ENCODE measurements around the gene RER1. TPM values are rescaled to one million over a fixed set of nuclear protein-coding genes. Genes with fewer than 3 reads are reported as not detected.

RER1 gene
- total RNA-seq, 1 experiment from 2014 or later: 79.8 TPM

DNA sequence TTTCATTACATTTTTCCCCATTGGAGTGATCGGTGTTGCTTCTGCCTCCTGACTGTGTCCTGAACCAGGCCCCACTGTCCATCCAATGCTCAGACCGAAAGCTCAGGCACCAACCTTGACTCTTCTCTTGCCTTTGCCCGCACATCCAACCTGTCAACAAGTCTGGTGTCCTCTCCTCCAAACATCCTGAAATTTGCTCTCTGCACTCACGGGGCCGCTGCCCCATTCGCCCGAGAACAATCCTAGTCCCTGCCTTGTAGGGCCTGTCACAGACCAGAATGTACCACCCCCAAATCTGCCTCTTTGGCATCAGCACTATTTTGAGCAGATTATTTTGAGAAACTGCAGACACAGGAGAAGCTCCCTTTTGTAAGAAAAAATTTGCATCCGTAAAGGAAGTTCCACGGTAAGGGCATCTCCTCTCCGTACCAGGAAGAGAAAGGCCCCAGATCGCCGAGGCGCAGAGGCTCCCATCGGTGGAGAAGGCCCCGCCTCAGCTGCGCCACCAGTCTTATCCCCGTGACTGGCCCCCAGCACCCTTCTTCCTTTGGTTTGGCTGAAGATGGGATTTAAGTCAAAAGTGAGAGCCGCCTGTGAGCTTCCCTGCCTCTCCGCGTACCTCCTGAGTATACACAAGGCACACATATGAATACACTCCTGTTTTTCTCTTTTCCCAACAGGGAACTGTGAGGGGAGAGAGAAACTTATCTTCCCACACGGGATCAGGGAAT lies 7.3 kb upstream of the RER1 start (continued):
- TF ChIP-seq, protein P1, sequence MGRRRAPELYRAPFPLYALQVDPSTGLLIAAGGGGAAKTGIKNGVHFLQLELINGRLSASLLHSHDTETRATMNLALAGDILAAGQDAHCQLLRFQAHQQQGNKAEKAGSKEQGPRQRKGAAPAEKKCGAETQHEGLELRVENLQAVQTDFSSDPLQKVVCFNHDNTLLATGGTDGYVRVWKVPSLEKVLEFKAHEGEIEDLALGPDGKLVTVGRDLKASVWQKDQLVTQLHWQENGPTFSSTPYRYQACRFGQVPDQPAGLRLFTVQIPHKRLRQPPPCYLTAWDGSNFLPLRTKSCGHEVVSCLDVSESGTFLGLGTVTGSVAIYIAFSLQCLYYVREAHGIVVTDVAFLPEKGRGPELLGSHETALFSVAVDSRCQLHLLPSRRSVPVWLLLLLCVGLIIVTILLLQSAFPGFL (CRISPR knock-in tag; IDR thresholded peaks at IDR 0.05; ENCODE audit: borderline replicate concordance): no peak
- TF ChIP-seq TEAD4 (CRISPR knock-in tag; IDR thresholded peaks at IDR 0.05) (no peak), ZNF416 (CRISPR knock-in tag; IDR thresholded peaks at IDR 0.05) (no peak), KAT7 (CRISPR knock-in tag; IDR thresholded peaks at IDR 0.05; ENCODE audit: borderline replicate concordance) (no peak), NR2C2 (CRISPR knock-in tag; IDR thresholded peaks at IDR 0.05) (no peak)
- TF ChIP-seq, protein P2, sequence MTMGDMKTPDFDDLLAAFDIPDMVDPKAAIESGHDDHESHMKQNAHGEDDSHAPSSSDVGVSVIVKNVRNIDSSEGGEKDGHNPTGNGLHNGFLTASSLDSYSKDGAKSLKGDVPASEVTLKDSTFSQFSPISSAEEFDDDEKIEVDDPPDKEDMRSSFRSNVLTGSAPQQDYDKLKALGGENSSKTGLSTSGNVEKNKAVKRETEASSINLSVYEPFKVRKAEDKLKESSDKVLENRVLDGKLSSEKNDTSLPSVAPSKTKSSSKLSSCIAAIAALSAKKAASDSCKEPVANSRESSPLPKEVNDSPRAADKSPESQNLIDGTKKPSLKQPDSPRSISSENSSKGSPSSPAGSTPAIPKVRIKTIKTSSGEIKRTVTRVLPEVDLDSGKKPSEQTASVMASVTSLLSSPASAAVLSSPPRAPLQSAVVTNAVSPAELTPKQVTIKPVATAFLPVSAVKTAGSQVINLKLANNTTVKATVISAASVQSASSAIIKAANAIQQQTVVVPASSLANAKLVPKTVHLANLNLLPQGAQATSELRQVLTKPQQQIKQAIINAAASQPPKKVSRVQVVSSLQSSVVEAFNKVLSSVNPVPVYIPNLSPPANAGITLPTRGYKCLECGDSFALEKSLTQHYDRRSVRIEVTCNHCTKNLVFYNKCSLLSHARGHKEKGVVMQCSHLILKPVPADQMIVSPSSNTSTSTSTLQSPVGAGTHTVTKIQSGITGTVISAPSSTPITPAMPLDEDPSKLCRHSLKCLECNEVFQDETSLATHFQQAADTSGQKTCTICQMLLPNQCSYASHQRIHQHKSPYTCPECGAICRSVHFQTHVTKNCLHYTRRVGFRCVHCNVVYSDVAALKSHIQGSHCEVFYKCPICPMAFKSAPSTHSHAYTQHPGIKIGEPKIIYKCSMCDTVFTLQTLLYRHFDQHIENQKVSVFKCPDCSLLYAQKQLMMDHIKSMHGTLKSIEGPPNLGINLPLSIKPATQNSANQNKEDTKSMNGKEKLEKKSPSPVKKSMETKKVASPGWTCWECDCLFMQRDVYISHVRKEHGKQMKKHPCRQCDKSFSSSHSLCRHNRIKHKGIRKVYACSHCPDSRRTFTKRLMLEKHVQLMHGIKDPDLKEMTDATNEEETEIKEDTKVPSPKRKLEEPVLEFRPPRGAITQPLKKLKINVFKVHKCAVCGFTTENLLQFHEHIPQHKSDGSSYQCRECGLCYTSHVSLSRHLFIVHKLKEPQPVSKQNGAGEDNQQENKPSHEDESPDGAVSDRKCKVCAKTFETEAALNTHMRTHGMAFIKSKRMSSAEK (CRISPR knock-in tag; IDR thresholded peaks at IDR 0.05; ENCODE audit: borderline replicate concordance): no peak
- TF ChIP-seq, protein P3, sequence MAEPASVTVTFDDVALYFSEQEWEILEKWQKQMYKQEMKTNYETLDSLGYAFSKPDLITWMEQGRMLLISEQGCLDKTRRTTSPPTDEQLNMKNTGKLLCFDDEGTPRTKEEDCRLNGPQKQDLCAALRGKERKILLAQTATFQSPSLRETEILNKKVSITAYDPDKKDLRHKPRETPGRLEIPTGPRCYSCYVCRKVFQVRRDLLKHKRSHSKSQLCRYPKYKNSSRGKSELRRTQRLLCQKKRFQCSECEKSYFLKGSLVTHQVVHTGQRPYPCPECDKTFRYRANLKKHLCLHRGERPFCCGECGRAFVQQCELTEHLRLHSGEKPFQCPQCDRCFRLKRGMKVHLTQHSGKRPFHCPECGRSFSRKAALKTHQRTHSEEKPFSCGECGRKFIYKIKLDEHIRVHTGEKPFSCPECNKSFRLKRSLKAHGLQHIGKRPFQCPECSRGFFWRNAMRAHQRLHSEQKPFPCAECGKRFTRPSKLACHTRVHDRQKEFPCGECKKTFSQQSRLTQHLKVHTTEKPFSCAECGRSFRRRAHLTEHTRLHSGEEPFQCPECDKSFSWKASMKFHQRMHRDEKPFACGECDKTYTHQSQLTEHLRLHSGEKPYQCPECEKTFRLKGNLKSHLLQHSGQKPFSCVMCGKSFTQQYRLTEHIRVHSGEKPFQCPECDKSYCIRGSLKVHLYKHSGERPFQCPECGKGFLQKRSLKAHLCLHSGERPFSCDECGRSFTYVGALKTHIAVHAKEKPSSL (CRISPR knock-in tag; conservative IDR thresholded peaks at IDR 0.05): no peak
- TF ChIP-seq, protein P4, sequence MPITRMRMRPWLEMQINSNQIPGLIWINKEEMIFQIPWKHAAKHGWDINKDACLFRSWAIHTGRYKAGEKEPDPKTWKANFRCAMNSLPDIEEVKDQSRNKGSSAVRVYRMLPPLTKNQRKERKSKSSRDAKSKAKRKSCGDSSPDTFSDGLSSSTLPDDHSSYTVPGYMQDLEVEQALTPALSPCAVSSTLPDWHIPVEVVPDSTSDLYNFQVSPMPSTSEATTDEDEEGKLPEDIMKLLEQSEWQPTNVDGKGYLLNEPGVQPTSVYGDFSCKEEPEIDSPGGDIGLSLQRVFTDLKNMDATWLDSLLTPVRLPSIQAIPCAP (CRISPR knock-in tag; IDR thresholded peaks at IDR 0.05): no peak

DNA sequence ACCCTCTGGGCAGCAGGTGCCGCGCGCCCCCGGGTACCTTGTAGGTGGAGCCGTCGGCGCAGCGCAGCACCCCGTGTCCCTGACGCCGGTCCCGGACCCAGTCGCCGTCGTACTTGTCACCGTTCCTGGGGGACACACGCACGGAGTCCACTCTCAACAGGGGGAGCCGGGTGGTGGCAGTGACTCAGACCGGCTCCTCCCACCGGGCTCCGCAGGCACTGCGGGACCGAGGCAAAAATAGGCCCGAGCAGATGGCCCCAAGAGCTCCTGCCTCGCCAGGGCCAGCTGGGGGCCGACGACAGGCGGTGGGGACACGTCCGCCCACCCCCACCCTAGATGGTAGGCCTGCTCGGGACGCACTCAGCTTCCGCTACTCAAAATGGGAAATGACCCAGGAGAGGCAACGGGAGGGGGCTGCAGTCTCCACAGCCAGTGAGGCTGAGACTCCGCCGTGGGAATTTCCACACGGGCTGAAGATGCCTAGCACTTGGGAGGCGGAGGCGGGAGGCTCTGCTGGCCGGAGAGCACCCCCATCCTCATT lies 6.6 kb upstream of the RER1 start:
- CTCF ChIA-PET: interaction anchor here (0.6 to 6.4 kb wide), 4 partner anchors 180 to 191 kb away, joined by 3 to 170 read pairs (median 4); partner anchors contain the start of gene FAAP20
- Mint-ChIP-seq H3K36me3 (no peaks in the 10 kb centered on the region), H3K4me1 (peaks cover 3% of the 10 kb centered on the region), H3K27me3 (ENCODE audit: low read depth) (no peaks in the 10 kb centered on the region), H3K9me3 (no peaks in the 10 kb centered on the region), H3K4me3 (no peak overlapping the region), H3K27ac (no peak overlapping the region)
- no peak; the same call in 1 of the 2 replicates for ATAC-seq
- no peak for DNase-seq (ENCODE audit: low spot score)
- no peak for TF ChIP-seq FOXK1 (CRISPR knock-in tag; IDR thresholded peaks at IDR 0.05)
- POLR2A ChIA-PET: interaction anchor here (0.5 kb wide), 1 partner anchor 192 kb away, joined by 3 read pairs; no protein-coding TSS in a partner anchor

DNA sequence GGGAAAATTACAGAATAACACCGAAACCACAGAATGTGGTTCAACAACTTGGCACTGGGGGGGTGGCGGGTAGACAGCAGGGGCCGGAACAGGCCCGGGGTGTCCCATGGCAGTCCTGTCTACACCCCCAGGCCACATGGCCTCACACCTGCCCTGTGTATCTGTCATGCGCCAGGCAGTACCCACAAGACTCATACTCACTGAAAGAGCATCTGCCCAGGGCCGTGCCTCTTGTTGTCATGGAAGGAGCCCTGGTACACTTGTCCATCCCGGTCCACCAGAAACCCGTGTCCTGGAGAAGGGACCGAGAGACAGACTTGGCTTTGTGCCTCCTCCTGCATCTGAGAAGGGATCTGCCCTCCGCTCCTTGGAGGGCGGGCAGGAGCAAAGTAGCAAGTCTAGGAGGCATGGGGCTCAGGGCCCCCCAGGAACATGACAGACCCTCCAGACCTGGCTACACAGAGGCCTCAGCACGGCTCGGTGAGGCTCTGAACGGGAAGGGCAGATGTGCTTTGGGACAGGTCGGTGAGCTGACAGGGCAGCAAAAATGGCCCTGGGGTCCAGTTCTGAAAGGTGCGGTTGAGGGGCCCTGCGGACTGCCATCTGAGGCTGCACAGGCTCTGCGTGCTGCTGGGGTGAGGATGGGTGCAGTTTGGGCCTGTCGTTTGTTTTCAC lies 5.9 kb upstream of the RER1 start:
- Mint-ChIP-seq H3K9me3 (no peaks in the 10 kb centered on the region), H3K4me3 (no peak overlapping the region), H3K27ac (no peak overlapping the region), H3K4me1 (peaks cover 6% of the 10 kb centered on the region), H3K36me3 (no peaks in the 10 kb centered on the region), H3K27me3 (ENCODE audit: low read depth) (no peaks in the 10 kb centered on the region)
- DNase-seq (ENCODE audit: low spot score) (no peak), ATAC-seq (no peak)
- ChIA-PET POLR2A (interaction anchor here (0.5 kb wide), 1 partner anchor 193 kb away, joined by 3 read pairs; no protein-coding TSS in a partner anchor), CTCF (interaction anchor here (0.6 kb wide), 2 partner anchors 180 to 191 kb away, joined by 4 to 5 read pairs; partner anchors contain the start of gene FAAP20)
- TF ChIP-seq HMGA2 (CRISPR knock-in tag; IDR thresholded peaks at IDR 0.05) (no peak), TP53 (CRISPR knock-in tag; IDR thresholded peaks at IDR 0.05) (no peak), ZNF219 (CRISPR knock-in tag; IDR thresholded peaks at IDR 0.05; ENCODE audit: borderline replicate concordance) (no peak), NR3C1 (CRISPR knock-in tag; conservative IDR thresholded peaks at IDR 0.05; ENCODE audit: low read depth) (no peak)
- TF ChIP-seq, protein P5, sequence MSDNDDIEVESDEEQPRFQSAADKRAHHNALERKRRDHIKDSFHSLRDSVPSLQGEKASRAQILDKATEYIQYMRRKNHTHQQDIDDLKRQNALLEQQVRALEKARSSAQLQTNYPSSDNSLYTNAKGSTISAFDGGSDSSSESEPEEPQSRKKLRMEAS (CRISPR knock-in tag; IDR thresholded peaks at IDR 0.05): no peak
- TF ChIP-seq, protein P6, sequence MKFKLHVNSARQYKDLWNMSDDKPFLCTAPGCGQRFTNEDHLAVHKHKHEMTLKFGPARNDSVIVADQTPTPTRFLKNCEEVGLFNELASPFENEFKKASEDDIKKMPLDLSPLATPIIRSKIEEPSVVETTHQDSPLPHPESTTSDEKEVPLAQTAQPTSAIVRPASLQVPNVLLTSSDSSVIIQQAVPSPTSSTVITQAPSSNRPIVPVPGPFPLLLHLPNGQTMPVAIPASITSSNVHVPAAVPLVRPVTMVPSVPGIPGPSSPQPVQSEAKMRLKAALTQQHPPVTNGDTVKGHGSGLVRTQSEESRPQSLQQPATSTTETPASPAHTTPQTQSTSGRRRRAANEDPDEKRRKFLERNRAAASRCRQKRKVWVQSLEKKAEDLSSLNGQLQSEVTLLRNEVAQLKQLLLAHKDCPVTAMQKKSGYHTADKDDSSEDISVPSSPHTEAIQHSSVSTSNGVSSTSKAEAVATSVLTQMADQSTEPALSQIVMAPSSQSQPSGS (CRISPR knock-in tag; IDR thresholded peaks at IDR 0.05; ENCODE audit: borderline replicate concordance, low read depth): no peak
- TF ChIP-seq, protein P7, sequence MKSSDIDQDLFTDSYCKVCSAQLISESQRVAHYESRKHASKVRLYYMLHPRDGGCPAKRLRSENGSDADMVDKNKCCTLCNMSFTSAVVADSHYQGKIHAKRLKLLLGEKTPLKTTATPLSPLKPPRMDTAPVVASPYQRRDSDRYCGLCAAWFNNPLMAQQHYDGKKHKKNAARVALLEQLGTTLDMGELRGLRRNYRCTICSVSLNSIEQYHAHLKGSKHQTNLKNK (CRISPR knock-in tag; IDR thresholded peaks at IDR 0.05): no peak
- TF ChIP-seq, protein P8, sequence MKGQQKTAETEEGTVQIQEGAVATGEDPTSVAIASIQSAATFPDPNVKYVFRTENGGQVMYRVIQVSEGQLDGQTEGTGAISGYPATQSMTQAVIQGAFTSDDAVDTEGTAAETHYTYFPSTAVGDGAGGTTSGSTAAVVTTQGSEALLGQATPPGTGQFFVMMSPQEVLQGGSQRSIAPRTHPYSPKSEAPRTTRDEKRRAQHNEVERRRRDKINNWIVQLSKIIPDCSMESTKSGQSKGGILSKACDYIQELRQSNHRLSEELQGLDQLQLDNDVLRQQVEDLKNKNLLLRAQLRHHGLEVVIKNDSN (CRISPR knock-in tag; IDR thresholded peaks at IDR 0.05): no peak
- TF ChIP-seq, protein P1 (CRISPR knock-in tag; IDR thresholded peaks at IDR 0.05; ENCODE audit: borderline replicate concordance): no peak

All from WTC11 (cell line).